Stimulated activated CD4-positive, alpha-beta T cell treated with anti-CD3 and anti-CD28 coated beads, Interleukin-12 subunit alpha, Interleukin-12 subunit beta, amount 100 ng/mL, for 24 hours (primary cell): ENCODE results near the gene GRK1.

Experiments used
- DNase-seq, 2 experiments: peaks; one replicate each; pipeline ENCODE4 v3.0.0-alpha.2; 2020; ENCODE audit warnings: low read depth in 2 of 2

The GRK1 gene

GRCh38 chr13:113650275-113650674 lies 16.7 kb upstream of the GRK1 start:
- DNase-seq: no peak

GRCh38 chr13:113650731-113651148 lies 16.3 kb upstream of the GRK1 start:
- DNase-seq: no peak

- DNase-seq: no peak
Observed at GRCh38 chr13:113651511-113652403, 15.3 kb upstream of the GRK1 start.

- no peak for DNase-seq
Observed at GRCh38 chr13:113652404-113653263, 14.4 kb upstream of the GRK1 start.

- no peak for DNase-seq
Observed at GRCh38 chr13:113653264-113654174, 13.5 kb upstream of the GRK1 start.

- no peak for DNase-seq
Observed at GRCh38 chr13:113654175-113654560, 12.9 kb upstream of the GRK1 start.

GRCh38 chr13:113654591-113655345 lies 12.3 kb upstream of the GRK1 start:
- DNase-seq: no peak

- DNase-seq: no peak
Observed at GRCh38 chr13:113655346-113656002, 11.5 kb upstream of the GRK1 start.

GRCh38 chr13:113656003-113656588 lies 10.9 kb upstream of the GRK1 start:
- no peak for DNase-seq

GRCh38 chr13:113656831-113657671 lies 10.0 kb upstream of the GRK1 start:
- DNase-seq: no peak

GRCh38 chr13:113657851-113658741 lies 8.9 kb upstream of the GRK1 start, which contains the start of gene ATP4B:
TSS of gene ATP4B (minus strand) at chr13:113658198. CDS start at chr13:113658144, 54 bp downstream.
- no peak for DNase-seq

- DNase-seq: no peak
Observed at GRCh38 chr13:113658836-113659235, 8.2 kb upstream of the GRK1 start.

- no peak for DNase-seq
Observed at GRCh38 chr13:113659337-113659736, 7.7 kb upstream of the GRK1 start.

GRCh38 chr13:113660066-113660465 lies 7.0 kb upstream of the GRK1 start:
- DNase-seq: no peak

GRCh38 chr13:113661509-113661908 lies 5.5 kb upstream of the GRK1 start:
- no peak for DNase-seq

GRCh38 chr13:113663934-113664333 lies 3.1 kb upstream of the GRK1 start:
- DNase-seq: no peak

- DNase-seq: no peak
Observed at GRCh38 chr13:113664751-113665596, 2.0 kb upstream of the GRK1 start.
